SK-N-SH (cell line): Measurements from ENCODE around the gene DHRS1. TPM values are rescaled to one million over a fixed set of nuclear protein-coding genes. Genes with fewer than 3 reads are reported as not detected.

Experiments
- CTCF ChIA-PET: fragments of 300-600, 350-600 bp; formaldehyde crosslinking; extraction: SDS; loops from one replicate; lab custom pipeline; 2021; lab: Yijun Ruan, JAX
- POLR2A ChIA-PET: fragments of 350-600 bp; sonication (Branson Sonifier 250); formaldehyde crosslinking; extraction: SDS; loops from one replicate; lab custom pipeline; 2020; ENCODE audit warnings: antibody characterized with exemption, inconsistent platforms; lab: Yijun Ruan, JAX
- DNase-seq: peaks from one replicate; pipeline ENCODE4 v3.0.0; 2012
- H2AFZ ChIP-seq: fragments of 200-600 bp; sonication (generic); 2 replicates; pipeline ENCODE4 v1.8.1; 2016; ENCODE audit warnings: antibody characterized with exemption, mild to moderate bottlenecking, low read depth
- H3F3A ChIP-seq: fragments of 200-600 bp; sonication (generic); replicated peaks from 2 replicates; pipeline ENCODE3; 2016; ENCODE audit warnings: antibody characterized with exemption, mild to moderate bottlenecking; ENCODE audit not compliant: insufficient read depth
- H3K27ac ChIP-seq, 2 experiments: fragments of 200-500 bp in 1 of 2; fragments of 200-600 bp in 1 of 2; sonication (Bioruptor generic) in 1 of 2; sonication (generic), shearing (Covaris generic) in 1 of 2; 2 replicates each; pipeline versions ENCODE4 v1.5.1 to v1.6.1; 2014 to 2016; ENCODE audit warnings: low read depth in 2 of 2, inconsistent platforms in 1 of 2, low read length in 1 of 2, mild to moderate bottlenecking in 1 of 2, mixed read lengths in 1 of 2
- H3K27me3 ChIP-seq: fragments of 200-600 bp; sonication (generic), shearing (Covaris generic); 2 replicates; pipeline ENCODE4 v1.6.1; 2016; ENCODE audit warnings: mixed run types; ENCODE audit not compliant: insufficient read depth
- H3K36me3 ChIP-seq, 2 experiments: fragments of 200-500 bp in 1 of 2; fragments of 200-600 bp in 1 of 2; sonication (Bioruptor generic) in 1 of 2; sonication (generic) in 1 of 2; replicated peaks in 1 of 2; 2 replicates each; pipeline versions ENCODE3 to v1.5.1; 2014 to 2016; ENCODE audit warnings: low read length in 1 of 2, mild to moderate bottlenecking in 1 of 2; ENCODE audit not compliant: insufficient read depth in 2 of 2, control insufficient read depth in 1 of 2
- H3K4me1 ChIP-seq, 2 experiments: fragments of 200-500 bp in 1 of 2; fragments of 200-600 bp in 1 of 2; sonication (Bioruptor generic) in 1 of 2; sonication (generic), shearing (Covaris generic) in 1 of 2; 2 replicates each; pipeline versions ENCODE4 v1.5.1 to v1.6.1; 2014 to 2016; ENCODE audit warnings: low read depth in 1 of 2, low read length in 1 of 2, mixed run types in 1 of 2; ENCODE audit not compliant: insufficient read depth in 2 of 2, control insufficient read depth in 1 of 2
- H3K4me2 ChIP-seq: fragments of 200-600 bp; sonication (generic), shearing (Covaris generic); 2 replicates; pipeline ENCODE4 v1.6.1; 2017; ENCODE audit warnings: mixed run types
- H3K4me3 ChIP-seq, 2 experiments: fragments of 200-500 bp in 1 of 2; fragments of 200-600 bp in 1 of 2; sonication (Bioruptor generic) in 1 of 2; sonication (generic), shearing (Covaris generic) in 1 of 2; 2 replicates each; pipeline versions ENCODE4 v1.5.1 to v1.8.1; 2014 to 2016; ENCODE audit warnings: low read depth in 2 of 2, inconsistent platforms in 1 of 2, low read length in 1 of 2, mild to moderate bottlenecking in 1 of 2, mixed read lengths in 1 of 2, moderate library complexity in 1 of 2
- H3K79me2 ChIP-seq: fragments of 200-600 bp; sonication (generic); 2 replicates; pipeline ENCODE4 v1.8.1; 2017; ENCODE audit warnings: mild to moderate bottlenecking; ENCODE audit not compliant: insufficient read depth
- H3K9ac ChIP-seq: fragments of 200-600 bp; sonication (generic); 2 replicates; pipeline ENCODE4 v1.6.1; 2017; ENCODE audit warnings: mixed run types
- H3K9me2 ChIP-seq: fragments of 200-600 bp; sonication (generic); 2 replicates; pipeline ENCODE4 v1.6.1; 2017; ENCODE audit warnings: mixed run types
- H3K9me3 ChIP-seq: fragments of 200-600 bp; sonication (generic); 2 replicates; pipeline ENCODE4 v1.6.1; 2017; ENCODE audit warnings: mixed run types, mild to moderate bottlenecking, moderate library complexity
- H4K20me1 ChIP-seq: fragments of 200-600 bp; sonication (generic); 2 replicates; pipeline ENCODE4 v1.6.1; 2017; ENCODE audit warnings: mild to moderate bottlenecking, mixed run types; ENCODE audit not compliant: insufficient read depth
- CHD2 ChIP-seq: fragments of 150-350 bp; IDR thresholded peaks from 2 replicates; pipeline ENCODE4 v1.6.1; 2018; ENCODE audit warnings: low read length; ENCODE audit not compliant: partially characterized antibody
- EZH2phosphoT487 ChIP-seq: fragments of 200-600 bp; sonication (generic); IDR thresholded peaks from 2 replicates; pipeline ENCODE4 v1.6.1; 2017; ENCODE audit warnings: low read depth, mixed run types, mild to moderate bottlenecking, antibody characterized with exemption, moderate library complexity, borderline replicate concordance
- FOSL2 ChIP-seq: IDR thresholded peaks from 2 replicates; pipeline ENCODE4 v1.4.0; 2012; ENCODE audit warnings: low read depth, mild to moderate bottlenecking, moderate library complexity, borderline replicate concordance
- GABPA ChIP-seq: IDR thresholded peaks from 2 replicates; pipeline ENCODE4 v1.4.0; 2012; ENCODE audit warnings: low read depth, mild to moderate bottlenecking
- GATA2 ChIP-seq: sonication (generic); formaldehyde crosslinking; IDR thresholded peaks from 2 replicates; pipeline ENCODE4 v1.5.0; 2020; ENCODE audit warnings: mild to moderate bottlenecking, missing genetic modification reagents
- JUND ChIP-seq: IDR thresholded peaks from 2 replicates; pipeline ENCODE4 v1.4.0; 2012
- POLR2AphosphoS5 ChIP-seq: IDR thresholded peaks from 2 replicates; pipeline ENCODE4 v1.6.1; 2012; ENCODE audit warnings: low read depth, low read length
- RCOR1 ChIP-seq: fragments of 150-350 bp; IDR thresholded peaks from 2 replicates; pipeline ENCODE4 v1.6.1; 2017; ENCODE audit warnings: antibody characterized with exemption, low read length
- RFX5 ChIP-seq: IDR thresholded peaks from 2 replicates; pipeline ENCODE4 v1.6.1; 2012; ENCODE audit warnings: mild to moderate bottlenecking, improper control_type of control experiment, low read length
- RXRA ChIP-seq: IDR thresholded peaks from 2 replicates; pipeline ENCODE4 v1.4.0; 2012; ENCODE audit warnings: low read depth, mild to moderate bottlenecking, borderline replicate concordance
- TAF1 ChIP-seq: IDR thresholded peaks from 2 replicates; pipeline ENCODE4 v1.6.1; 2012; ENCODE audit warnings: low read depth, mild to moderate bottlenecking, low read length, moderate library complexity, borderline replicate concordance
- TCF12 ChIP-seq: IDR thresholded peaks from 2 replicates; pipeline ENCODE4 v1.4.0; 2012
- YY1 ChIP-seq: IDR thresholded peaks from 2 replicates; pipeline ENCODE4 v1.4.0; 2012; ENCODE audit warnings: low read depth, mild to moderate bottlenecking
- WGBS: methylation state at CpG from one replicate; pipeline ENCODE4 v1.1.6; 2017; ENCODE audit warnings: low lambda C conversion rate; 5-methylcytosine and 5-hydroxymethylcytosine counted together
- polyA plus RNA-seq, 3 experiments: library from polyadenylated mRNA; depleted of rRNA; stranded (reverse); fragments of >200 nt; gene quantifications; 2 replicates each; pipeline ENCODE4 v1.2.3, GENCODE V29; 2012
- TF ChIP-seq, protein P1 (sequence below): fragments of 150-350 bp; IDR thresholded peaks from 2 replicates; pipeline ENCODE4 v1.6.1; 2017; ENCODE audit warnings: antibody characterized with exemption, low read length, low read depth, borderline replicate concordance
- TF ChIP-seq, protein P2 (sequence below): IDR thresholded peaks from 2 replicates; pipeline ENCODE4 v1.6.1; 2012; ENCODE audit warnings: mild to moderate bottlenecking, low read depth, low read length, moderate library complexity
- TF ChIP-seq, protein P3 (sequence below): IDR thresholded peaks from 2 replicates; pipeline ENCODE4; 2012

DHRS1 gene
- polyA plus RNA-seq, 1 of the 3 experiments (the other 2 are of a cell fraction) = 65.4 TPM

DNA sequence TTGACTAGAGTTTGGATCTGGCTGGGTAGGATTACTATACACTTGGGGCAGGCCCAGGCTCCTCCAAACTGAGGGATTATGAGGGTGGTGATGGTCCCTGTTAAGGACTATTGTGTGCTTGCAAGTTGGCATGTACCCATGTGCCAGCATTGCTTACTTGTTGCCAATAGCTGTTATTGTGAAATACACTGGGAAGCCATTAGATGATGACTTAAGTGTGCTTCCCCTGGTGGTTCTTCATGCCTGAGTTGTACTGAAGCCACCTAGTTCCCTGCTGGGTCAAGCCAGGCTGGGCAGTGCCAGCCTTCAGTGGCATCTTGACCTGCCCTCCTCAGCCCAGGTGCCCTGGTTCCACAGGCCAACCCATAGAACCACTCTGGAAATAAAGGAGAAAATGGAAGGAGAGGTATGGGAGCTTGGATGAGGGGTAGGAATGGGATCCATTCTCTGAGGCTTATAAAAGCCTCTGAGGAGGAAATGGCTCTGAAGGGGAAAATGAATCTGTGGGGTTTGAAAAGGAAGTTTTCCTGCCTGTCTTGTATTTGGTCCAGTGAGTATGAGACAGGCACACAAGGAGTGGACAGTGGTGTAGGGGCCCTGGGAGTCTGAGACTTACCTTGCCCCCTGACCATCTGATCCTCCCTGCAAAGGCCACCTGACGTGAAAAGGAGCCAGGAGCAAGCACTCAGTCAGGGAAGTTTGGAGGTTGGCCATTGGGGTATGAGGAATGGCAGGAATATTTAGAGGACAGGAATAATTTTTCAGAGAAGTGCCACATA lies 12.4 kb upstream of the DHRS1 start:
- Histone ChIP-seq H3K9me2 (no peaks in the 10 kb centered on the region), H4K20me1 (no peaks in the 10 kb centered on the region), H2AFZ (no peak overlapping the region), H3K79me2 (no peaks in the 10 kb centered on the region), H3K9ac (no peak overlapping the region), H3K27me3 (no peaks in the 10 kb centered on the region), H3K9me3 (no peaks in the 10 kb centered on the region), H3K27ac (no peak overlapping the region), H3K4me2 (no peak overlapping the region), H3K36me3 (peaks cover 6 to 26% of the 10 kb centered on the region in 2 experiments), H3F3A (peaks cover 6% of the 10 kb centered on the region), H3K4me3 (no peak overlapping the region), H3K4me1 (peaks cover under 1 to 2% of the 10 kb centered on the region in 2 experiments; a peak in 2 of 4 replicates)
- WGBS = 87% methylated on average over 1 of the region's 1 CpG
- ChIA-PET POLR2A (no interaction called here), CTCF (interaction anchor here (1.0 to 6.7 kb wide), 6 partner anchors 11 to 125 kb away, joined by 4 to 115 read pairs (median 8); partner anchors contain the start of gene TINF2)
- TF ChIP-seq JUND (no peak), CHD2 (no peak), EZH2phosphoT487 (no peak), GATA2 (no peak), YY1 (no peak), RXRA (no peak), TAF1 (no peak), TCF12 (no peak), RCOR1 (no peak), GABPA (no peak), POLR2AphosphoS5 (no peak), RFX5 (no peak), FOSL2 (no peak)
- TF ChIP-seq, protein P1, sequence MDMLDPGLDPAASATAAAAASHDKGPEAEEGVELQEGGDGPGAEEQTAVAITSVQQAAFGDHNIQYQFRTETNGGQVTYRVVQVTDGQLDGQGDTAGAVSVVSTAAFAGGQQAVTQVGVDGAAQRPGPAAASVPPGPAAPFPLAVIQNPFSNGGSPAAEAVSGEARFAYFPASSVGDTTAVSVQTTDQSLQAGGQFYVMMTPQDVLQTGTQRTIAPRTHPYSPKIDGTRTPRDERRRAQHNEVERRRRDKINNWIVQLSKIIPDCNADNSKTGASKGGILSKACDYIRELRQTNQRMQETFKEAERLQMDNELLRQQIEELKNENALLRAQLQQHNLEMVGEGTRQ = no peak
- TF ChIP-seq, protein P2, sequence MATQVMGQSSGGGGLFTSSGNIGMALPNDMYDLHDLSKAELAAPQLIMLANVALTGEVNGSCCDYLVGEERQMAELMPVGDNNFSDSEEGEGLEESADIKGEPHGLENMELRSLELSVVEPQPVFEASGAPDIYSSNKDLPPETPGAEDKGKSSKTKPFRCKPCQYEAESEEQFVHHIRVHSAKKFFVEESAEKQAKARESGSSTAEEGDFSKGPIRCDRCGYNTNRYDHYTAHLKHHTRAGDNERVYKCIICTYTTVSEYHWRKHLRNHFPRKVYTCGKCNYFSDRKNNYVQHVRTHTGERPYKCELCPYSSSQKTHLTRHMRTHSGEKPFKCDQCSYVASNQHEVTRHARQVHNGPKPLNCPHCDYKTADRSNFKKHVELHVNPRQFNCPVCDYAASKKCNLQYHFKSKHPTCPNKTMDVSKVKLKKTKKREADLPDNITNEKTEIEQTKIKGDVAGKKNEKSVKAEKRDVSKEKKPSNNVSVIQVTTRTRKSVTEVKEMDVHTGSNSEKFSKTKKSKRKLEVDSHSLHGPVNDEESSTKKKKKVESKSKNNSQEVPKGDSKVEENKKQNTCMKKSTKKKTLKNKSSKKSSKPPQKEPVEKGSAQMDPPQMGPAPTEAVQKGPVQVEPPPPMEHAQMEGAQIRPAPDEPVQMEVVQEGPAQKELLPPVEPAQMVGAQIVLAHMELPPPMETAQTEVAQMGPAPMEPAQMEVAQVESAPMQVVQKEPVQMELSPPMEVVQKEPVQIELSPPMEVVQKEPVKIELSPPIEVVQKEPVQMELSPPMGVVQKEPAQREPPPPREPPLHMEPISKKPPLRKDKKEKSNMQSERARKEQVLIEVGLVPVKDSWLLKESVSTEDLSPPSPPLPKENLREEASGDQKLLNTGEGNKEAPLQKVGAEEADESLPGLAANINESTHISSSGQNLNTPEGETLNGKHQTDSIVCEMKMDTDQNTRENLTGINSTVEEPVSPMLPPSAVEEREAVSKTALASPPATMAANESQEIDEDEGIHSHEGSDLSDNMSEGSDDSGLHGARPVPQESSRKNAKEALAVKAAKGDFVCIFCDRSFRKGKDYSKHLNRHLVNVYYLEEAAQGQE = no peak
- TF ChIP-seq, protein P3, sequence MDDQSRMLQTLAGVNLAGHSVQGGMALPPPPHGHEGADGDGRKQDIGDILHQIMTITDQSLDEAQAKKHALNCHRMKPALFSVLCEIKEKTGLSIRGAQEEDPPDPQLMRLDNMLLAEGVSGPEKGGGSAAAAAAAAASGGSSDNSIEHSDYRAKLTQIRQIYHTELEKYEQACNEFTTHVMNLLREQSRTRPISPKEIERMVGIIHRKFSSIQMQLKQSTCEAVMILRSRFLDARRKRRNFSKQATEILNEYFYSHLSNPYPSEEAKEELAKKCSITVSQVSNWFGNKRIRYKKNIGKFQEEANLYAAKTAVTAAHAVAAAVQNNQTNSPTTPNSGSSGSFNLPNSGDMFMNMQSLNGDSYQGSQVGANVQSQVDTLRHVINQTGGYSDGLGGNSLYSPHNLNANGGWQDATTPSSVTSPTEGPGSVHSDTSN = no peak
- no peak for DNase-seq
